ENCODE data around the gene FRMD3.

DNA sequence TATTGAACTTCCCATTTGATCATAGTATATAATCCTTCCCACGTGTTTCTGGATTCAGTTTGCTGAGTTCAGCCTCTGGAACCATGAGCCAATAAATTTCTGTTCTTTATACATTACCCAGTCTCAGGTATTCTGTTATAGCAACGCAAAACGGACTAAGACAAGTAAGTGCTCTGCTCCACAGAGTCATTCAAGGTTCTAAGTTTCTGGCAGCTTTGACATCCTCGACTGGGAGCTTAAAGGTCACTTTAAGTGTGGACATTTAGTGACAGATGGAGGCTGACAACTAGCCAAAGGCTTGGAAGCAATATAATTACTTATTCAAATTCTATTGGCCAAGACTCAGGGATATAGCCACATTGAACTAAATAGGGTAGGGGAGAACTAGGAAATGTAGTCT lies 297.5 kb downstream of the FRMD3 start:
- TF ChIP-seq GATA2 (IDR thresholded peaks at IDR 0.05; ENCODE audit: low read depth, low read length) (no peak), GATA3 (IDR thresholded peaks at IDR 0.05; ENCODE audit: low read depth, low read length) (no peak)
